Lower leg skin (tissue), 3 donors: ENCODE results near the gene PARS2.

Experiments
- POLR2A ChIP-seq, 2 donors: fragments of 450-650 bp; IDR thresholded peaks; one replicate each; pipeline ENCODE4 v1.6.1; 2016 to 2017; ENCODE audit warnings: antibody characterized with exemption in 2 of 2, mild to moderate bottlenecking in 1 of 2, moderate library complexity in 1 of 2
- TF ChIP-seq, protein P1 (sequence below), 3 donors: fragments of 450-650 bp; IDR thresholded peaks; one replicate each; pipeline ENCODE4 v1.5.1; 2016; ENCODE audit warnings: antibody characterized with exemption in 3 of 3, mild to moderate bottlenecking in 3 of 3, moderate library complexity in 2 of 3

DNA sequence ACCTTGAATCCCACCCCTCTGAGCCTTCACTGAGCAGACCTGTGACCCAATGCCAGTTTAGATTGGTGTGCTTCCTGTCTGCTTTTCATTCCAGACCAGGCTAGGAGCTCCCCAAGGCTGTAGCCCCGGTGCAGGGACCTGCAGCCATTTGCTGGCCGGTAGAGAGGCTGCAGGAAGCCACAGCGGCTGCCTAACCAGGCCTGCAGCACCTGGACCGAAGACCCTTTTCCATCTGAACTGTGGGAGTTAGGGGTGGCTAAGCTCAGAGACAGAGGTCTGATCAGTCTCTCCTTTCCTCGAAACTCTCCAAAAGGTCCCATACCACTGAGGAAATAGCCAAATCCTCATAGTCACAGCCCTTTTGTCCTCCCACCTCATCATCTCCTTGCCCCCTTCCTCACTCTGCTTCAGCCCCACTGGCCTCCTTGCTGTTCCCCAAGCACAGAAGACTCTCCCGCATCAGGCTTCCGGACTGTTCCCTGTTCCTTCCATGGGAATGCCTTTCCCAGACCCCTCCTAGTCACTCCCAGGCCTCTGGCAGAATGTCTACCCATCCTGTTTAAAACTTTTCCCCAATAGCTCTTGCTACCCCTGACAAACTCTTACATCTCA lies 49.3 kb downstream of the PARS2 start:
- no peak for TF ChIP-seq POLR2A (IDR thresholded peaks at IDR 0.05)
- TF ChIP-seq, protein P1, sequence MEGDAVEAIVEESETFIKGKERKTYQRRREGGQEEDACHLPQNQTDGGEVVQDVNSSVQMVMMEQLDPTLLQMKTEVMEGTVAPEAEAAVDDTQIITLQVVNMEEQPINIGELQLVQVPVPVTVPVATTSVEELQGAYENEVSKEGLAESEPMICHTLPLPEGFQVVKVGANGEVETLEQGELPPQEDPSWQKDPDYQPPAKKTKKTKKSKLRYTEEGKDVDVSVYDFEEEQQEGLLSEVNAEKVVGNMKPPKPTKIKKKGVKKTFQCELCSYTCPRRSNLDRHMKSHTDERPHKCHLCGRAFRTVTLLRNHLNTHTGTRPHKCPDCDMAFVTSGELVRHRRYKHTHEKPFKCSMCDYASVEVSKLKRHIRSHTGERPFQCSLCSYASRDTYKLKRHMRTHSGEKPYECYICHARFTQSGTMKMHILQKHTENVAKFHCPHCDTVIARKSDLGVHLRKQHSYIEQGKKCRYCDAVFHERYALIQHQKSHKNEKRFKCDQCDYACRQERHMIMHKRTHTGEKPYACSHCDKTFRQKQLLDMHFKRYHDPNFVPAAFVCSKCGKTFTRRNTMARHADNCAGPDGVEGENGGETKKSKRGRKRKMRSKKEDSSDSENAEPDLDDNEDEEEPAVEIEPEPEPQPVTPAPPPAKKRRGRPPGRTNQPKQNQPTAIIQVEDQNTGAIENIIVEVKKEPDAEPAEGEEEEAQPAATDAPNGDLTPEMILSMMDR (IDR thresholded peaks at IDR 0.05) = no peak
